ENCODE data around the gene RRP9.

- TF ChIP-seq POLR2A (IDR thresholded peaks at IDR 0.05), result no peak
- no peak for TF ChIP-seq POLR2AphosphoS5 (IDR thresholded peaks at IDR 0.05)
- TF ChIP-seq CTCF (IDR thresholded peaks at IDR 0.05 in 8 of 11, conservative IDR thresholded peaks at IDR 0.05 in 3 of 11), result no peak
These were observed 13.3 kb downstream of the RRP9 start for GRCh38 chr3:51928438-51928837.
